GM19468 (cell line): Measurements from ENCODE around the gene IFT80.
"Not testable (repeated sequence)": the region's sequence is repeated elsewhere in the genome, so short reads cannot be mapped to it uniquely, and the experiment has no call there.

ENCODE experiments used
- ATAC-seq: cut with Tn5 transposase; IDR thresholded peaks from one replicate; pipeline ENCODE4 v1.9.1; 2021; ENCODE audit warnings: mild to moderate bottlenecking, moderate library complexity, moderate number of reproducible peaks; ENCODE audit not compliant: unreplicated experiment; ENCODE audit errors: extremely low read depth

The IFT80 gene

DNA sequence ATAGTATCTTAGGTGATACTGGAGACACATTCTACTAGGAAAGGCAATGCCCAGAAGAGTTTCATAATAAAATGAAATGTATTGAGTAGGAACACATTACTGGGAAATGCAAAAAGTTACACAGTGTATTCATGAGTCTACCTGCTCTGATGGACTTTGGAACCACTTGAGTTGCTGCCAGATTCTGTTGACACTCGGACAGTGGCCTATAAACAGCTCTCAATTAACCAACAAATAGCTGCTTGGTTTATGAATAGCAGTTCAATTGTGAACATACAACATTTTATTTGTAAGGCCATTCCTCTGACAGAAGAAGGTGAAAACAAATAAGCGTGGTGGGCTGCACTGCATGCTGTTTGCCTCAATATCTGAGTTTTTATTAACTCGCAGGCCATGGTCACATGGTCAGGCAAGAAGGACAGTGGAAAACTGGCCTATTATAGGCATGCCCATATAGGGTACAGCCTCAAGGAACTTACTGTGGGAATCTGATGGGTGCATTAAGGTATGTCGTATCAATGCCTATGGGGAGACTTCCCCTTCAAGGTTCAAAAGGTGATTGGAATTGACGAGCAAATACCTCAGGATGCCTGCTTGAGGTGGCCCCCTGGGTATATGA is 107.6 kb downstream of the IFT80 start:
- ATAC-seq: no peak

- ATAC-seq: no peak
Observed at GRCh38 chr3:160287666-160288065, 111.4 kb downstream of the IFT80 start.

DNA sequence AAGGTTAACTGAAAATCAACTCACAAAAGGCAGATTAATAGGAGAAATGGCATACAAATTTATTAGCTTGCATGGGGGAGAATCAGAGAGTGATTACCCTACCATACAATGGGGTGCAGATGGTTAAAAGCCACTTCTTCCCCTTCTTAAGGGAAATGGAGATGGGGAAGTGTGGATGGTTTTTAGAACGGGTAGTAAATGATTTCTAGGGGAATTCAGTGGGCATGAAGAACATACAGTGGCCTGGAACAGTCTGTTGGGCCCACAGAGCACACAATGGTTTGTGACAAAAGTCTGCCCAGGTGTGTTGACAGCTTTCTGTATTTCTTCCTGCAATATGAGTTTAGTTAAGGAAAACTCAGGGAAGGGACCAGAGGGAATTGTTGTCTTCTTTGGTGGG is 112.8 kb downstream of the IFT80 start:
- ATAC-seq: no peak

GRCh38 chr3:160280836-160281235 is 118.2 kb downstream of the IFT80 start:
- no peak for ATAC-seq

DNA sequence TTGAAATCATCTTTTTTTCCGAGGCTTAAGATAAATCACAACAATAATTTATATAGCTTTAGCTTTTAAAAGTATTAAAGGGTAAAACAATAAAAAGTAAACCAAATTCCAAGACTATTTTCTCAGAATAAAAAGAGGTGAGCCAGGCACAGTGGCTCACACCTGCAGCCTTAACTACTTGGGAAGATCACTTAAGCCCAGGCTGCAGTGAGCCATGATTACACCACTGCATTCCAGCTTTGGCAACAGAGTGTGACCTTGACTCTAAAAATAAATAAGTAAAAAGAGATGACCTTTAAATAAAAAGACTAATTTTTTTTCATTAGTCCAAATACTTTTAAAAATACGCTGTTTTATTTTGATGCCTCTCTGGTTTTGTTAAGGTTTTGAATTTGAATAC is 119.4 kb downstream of the IFT80 start:
- no peak for ATAC-seq

GRCh38 chr3:160278210-160278609 is 120.8 kb downstream of the IFT80 start:
- ATAC-seq: no peak

- ATAC-seq: no peak
Observed at GRCh38 chr3:160265088-160265487, 133.9 kb downstream of the IFT80 start.

- no peak for ATAC-seq
Observed at GRCh38 chr3:160260587-160261270, 138.3 kb downstream of the IFT80 start.

- no peak for ATAC-seq
Observed at GRCh38 chr3:160259589-160259988, 139.4 kb downstream of the IFT80 start.

DNA sequence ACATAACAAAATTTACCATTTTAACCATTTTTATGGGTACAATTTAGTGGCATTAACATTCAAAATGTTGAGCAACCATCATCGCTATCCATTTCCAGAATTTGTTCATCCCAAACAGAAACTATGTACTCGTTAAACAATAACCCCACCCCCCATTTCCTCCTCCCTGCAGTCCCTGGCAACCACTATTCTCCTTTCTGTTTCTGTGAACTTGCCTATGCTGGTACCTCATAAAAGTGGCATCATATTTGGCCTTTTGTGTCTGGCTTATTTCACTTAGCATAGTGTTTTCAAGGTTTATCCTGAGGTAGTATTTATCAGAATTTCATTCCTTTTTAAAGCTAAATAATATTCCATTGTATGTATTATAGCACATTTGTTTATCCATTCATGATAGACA is 141.4 kb downstream of the IFT80 start:
- ATAC-seq: no peak

GRCh38 chr3:160253298-160253697 is 145.7 kb downstream of the IFT80 start:
- no peak for ATAC-seq

DNA sequence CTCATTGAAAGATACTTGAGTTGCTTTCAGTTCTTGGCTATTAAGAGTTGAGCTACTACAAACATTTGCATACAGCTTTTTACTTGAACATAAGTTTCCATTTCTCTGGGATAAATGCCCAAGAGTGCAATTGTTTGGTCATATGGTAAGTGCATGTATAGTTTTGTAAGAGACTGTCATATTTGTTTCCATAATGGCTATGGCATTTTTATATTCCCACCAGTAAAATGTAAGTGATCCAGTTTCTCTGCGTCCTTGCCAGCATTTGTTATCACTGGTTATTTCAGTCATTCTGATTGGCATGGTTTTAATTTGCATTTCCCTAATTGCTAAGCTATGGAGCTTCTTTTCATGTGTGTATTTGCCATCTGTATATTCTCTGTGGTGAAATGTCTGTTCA is 151.3 kb downstream of the IFT80 start:
- ATAC-seq: no peak

DNA sequence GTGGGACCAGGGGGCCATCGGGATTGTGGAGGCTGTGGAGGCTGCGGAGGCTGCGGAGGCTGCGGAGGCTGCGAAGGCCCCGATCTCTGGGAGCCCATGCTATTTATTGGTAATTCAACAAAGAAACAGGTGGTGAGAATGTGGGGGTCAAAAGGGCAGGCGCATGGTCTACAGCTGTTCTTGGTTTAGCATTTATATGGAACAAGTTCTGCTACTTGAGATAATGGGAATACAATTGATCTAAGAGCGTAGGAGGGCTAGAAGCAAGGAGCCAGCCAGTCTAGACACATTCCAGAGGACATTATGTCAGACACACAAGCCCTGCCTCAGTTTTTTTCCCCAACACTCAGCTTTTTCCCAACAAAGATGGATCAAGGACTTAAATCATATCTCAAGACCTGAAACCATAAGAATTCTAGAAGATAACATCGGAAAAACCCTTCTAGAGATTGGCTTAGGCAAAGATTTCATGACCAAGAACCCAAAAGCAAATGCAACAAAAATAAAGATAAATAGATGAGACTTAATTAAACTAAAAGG is 153.7 kb downstream of the IFT80 start:
- ATAC-seq: no peak

- ATAC-seq: not testable (repeated sequence)
Observed at GRCh38 chr3:160240719-160241118, 158.3 kb downstream of the IFT80 start.

- no peak for ATAC-seq
Observed at GRCh38 chr3:160232014-160232413, 167.0 kb downstream of the IFT80 start.

DNA sequence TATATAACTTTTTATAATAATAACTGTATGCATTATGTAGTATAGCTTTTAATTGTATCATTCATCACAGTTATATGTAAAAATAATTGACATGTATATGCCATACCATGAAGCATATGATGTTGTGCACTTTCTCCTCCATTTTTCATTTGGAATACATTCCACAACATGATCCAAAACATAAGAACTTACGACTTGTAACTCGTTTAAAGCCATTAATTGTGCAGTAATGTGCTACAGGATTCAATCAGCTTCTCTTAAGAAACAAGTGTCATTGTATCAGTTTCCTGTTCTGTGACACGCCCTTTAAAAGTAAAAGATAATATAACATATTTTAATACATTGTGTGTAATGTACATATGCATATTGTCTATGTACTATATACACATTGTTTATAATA is 171.6 kb downstream of the IFT80 start:
- no peak for ATAC-seq

DNA sequence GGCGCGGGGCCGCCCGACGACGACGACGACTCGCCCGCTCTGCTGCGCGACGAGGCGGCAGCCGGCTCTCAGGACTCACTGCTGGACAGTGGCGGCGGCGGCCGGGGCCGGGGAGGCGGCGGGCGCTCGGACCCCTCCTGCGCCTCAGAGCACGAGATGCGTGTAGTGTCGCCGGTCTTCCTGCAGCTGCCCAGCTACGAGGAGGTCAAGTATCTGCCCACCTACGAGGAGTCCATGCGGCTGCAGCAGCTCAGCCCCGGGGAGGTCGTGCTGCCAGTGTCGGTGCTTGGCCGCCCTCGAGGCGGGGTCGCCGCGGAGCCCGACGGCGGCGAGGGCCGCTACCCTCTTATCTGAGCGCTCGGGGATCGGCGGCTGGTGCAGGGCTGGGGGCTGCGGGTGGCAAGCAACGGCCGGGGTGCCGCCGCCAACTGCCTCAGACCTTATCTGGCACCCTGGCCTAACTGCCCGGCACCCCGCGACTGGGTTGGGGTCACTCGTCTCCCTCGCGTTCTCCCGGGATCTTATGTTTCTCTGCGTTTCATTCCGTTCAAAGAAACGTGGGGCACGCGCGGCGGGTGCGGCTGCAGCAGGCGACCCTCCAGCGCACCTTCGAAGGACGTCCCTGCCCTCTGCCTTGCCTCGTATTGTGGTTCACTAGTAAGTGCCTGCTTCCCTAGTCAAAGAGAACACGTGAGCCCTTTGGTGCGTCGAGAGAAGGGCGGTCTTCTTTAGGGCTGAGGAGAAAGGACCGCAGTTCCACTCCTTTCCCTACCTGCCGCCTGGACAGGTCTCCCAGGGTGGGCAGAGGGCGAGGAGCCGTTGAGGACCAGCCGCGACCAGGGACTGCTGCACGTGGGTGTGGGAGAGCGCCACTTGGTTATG is 172.8 kb downstream of the IFT80 start:
- ATAC-seq: no peak

- ATAC-seq: peak; percentile 65
Observed at GRCh38 chr3:160225176-160226025, 173.6 kb downstream of the IFT80 start, which contains the start of gene C3orf80. Gene C3orf80 (plus strand): TSS chr3:160225422. CDS start chr3:160225636, 214 bp downstream.

- no peak for ATAC-seq
Observed at GRCh38 chr3:160224811-160225175, 174.2 kb downstream of the IFT80 start.

- ATAC-seq: no peak
Observed at GRCh38 chr3:160224256-160224655, 174.8 kb downstream of the IFT80 start.
